Transverse colon (tissue), 3 donors: ENCODE results near the gene XRCC2.

Experiments used
- EP300 ChIP-seq: sonication (generic); formaldehyde crosslinking; IDR thresholded peaks from one replicate; pipeline ENCODE4 v1.6.1; 2017; ENCODE audit warnings: antibody characterized with exemption, low read depth
- POLR2A ChIP-seq: fragments of 450-650 bp; IDR thresholded peaks from one replicate; pipeline ENCODE4 v1.6.1; 2016; ENCODE audit warnings: antibody characterized with exemption, mild to moderate bottlenecking, moderate library complexity
- TF ChIP-seq, protein P1 (sequence below), 5 experiments: fragments of 200-600 bp in 3 of 5; fragments of 450-650 bp in 2 of 5; sonication (generic) in 3 of 5; IDR thresholded peaks; 1 replicate in 2 of 5; 2 replicates in 3 of 5; pipeline ENCODE4 v1.5.1; 2016 to 2017; ENCODE audit warnings: antibody characterized with exemption in 5 of 5, inconsistent platforms in 3 of 5, mild to moderate bottlenecking in 2 of 5, moderate library complexity in 1 of 5

DNA sequence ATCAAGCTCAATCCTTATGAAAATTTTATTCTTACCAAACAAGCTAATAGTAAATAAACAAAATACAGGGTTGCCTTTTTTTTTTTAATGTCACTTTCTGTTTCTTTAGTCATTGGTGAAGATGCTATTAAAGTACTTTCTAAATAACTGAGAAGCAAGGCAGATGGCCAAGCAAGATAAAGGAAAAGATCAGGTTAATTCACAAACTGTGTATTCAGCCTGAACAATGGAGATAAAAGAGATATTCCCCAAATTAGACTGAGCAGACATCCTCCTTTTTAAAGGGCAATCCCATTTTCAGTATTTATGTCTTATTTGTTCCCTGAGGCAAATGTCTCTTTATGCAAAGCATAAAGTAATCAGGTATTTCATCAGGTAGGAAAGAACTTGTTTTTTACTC lies 23.1 kb upstream of the XRCC2 start:
- TF ChIP-seq, protein P1, sequence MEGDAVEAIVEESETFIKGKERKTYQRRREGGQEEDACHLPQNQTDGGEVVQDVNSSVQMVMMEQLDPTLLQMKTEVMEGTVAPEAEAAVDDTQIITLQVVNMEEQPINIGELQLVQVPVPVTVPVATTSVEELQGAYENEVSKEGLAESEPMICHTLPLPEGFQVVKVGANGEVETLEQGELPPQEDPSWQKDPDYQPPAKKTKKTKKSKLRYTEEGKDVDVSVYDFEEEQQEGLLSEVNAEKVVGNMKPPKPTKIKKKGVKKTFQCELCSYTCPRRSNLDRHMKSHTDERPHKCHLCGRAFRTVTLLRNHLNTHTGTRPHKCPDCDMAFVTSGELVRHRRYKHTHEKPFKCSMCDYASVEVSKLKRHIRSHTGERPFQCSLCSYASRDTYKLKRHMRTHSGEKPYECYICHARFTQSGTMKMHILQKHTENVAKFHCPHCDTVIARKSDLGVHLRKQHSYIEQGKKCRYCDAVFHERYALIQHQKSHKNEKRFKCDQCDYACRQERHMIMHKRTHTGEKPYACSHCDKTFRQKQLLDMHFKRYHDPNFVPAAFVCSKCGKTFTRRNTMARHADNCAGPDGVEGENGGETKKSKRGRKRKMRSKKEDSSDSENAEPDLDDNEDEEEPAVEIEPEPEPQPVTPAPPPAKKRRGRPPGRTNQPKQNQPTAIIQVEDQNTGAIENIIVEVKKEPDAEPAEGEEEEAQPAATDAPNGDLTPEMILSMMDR (IDR thresholded peaks at IDR 0.05): no peak
- TF ChIP-seq POLR2A: no peak
- TF ChIP-seq EP300: no peak
